GM12865 (cell line): Measurements from ENCODE around the gene DOK1.

Source experiments
- DNase-seq: peaks from one replicate; pipeline ENCODE4 v3.0.0; 2010; ENCODE audit warnings: low read depth
- H3K4me3 ChIP-seq: 2 replicates; pipeline ENCODE4 v1.5.1; 2011; ENCODE audit warnings: mild to moderate bottlenecking, low read depth, low read length, control low read depth
- TF ChIP-seq, protein P1 (sequence below): IDR thresholded peaks from 2 replicates; pipeline ENCODE4 v1.5.1; 2011; ENCODE audit warnings: low read length, control low read depth, low read depth, inconsistent platforms; ENCODE audit not compliant: insufficient read depth; ENCODE audit errors: missing control alignments

Gene DOK1

DNA sequence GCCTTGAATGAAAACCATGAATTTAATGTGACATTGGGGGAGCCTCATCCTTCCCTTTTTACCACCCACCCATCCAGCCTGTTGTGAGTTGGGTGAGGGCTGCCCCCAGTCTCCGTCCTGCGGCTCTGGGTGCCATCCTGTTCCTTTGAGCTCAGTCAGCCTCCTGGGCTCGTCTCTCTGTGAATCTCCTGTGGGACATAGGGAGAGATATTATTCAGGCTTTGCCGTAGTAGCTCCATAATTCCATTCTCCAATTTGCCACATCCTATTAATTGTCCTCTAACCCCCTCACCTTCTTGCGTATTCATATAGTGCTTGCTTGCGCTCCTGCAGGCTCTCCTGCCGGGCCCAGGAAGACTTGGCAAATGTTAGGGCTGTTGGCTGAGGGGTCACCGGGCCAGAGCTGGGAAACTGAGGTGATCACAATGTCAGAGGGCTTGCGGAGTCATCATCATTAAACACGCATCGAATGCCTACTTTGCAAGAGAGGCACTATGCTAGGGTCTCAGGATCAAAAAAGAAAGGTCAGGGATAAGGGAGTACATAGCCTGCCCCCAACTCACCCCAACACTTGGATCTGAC lies 27.8 kb upstream of the DOK1 start:
- TF ChIP-seq, protein P1, sequence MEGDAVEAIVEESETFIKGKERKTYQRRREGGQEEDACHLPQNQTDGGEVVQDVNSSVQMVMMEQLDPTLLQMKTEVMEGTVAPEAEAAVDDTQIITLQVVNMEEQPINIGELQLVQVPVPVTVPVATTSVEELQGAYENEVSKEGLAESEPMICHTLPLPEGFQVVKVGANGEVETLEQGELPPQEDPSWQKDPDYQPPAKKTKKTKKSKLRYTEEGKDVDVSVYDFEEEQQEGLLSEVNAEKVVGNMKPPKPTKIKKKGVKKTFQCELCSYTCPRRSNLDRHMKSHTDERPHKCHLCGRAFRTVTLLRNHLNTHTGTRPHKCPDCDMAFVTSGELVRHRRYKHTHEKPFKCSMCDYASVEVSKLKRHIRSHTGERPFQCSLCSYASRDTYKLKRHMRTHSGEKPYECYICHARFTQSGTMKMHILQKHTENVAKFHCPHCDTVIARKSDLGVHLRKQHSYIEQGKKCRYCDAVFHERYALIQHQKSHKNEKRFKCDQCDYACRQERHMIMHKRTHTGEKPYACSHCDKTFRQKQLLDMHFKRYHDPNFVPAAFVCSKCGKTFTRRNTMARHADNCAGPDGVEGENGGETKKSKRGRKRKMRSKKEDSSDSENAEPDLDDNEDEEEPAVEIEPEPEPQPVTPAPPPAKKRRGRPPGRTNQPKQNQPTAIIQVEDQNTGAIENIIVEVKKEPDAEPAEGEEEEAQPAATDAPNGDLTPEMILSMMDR, result no peak
- H3K4me3 ChIP-seq, result no peak overlapping the region
- DNase-seq, result no peak

DNA sequence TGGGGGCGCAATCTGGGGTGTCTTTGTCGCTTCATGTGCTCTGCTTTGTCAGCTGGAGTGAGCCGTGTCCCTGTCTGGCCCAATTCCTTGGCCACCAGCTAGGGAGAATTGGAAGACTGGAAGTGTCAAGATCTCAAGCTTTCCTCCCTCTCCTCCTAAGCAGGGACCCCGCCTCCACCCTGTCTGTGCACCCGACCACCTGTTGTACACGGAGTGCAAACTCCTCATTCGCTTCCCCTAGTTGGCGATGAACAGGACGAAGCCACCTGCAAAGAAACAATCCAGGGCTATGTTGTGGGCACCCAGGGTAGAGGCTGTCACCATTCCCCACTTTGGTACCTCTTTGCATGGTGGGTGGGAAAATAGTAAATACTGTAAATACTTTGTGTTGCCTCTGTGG lies 26.8 kb upstream of the DOK1 start:
- TF ChIP-seq, protein P1, result no peak
- H3K4me3 ChIP-seq, result no peak overlapping the region
- no peak for DNase-seq

DNA sequence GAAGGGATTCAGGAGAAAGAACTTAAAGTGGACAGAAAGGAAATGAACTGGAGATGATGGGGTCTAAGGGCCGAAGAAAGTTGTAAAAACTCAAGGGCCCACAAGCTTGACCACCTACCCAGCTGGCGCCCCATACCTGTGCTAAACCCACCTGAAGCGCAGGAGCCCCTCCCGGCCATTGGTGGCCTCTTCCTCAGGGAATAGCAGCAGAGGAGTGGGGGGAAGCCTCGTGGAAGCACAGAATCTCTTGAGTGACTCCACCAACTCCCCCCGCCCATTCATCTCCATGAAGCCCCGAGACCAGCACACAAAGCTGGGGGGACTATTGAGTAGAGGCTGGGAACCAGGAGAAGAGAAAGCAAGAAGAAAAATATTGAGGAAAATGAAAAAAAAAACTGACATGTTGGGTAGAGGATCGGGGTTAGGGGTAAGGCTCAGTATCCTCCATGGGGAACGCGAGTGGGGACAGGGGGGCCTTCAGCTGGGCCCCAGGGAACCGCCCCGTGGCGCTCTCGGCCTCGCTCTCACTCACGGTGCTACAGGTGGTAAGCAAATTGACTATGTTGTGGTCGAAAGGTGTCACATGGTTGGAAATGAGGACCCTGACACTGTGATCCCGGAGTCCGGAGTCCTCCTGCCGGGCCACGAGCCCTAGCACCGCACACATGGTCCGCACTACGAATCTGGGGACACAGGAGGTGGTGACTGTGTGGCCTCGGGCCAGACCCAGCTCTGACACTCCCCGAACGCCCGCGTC lies 25.7 kb upstream of the DOK1 start:
- TF ChIP-seq, protein P1, result no peak
- H3K4me3 ChIP-seq, result peak overlapping the region; percentile 95
- DNase-seq, result peak; percentile 60

DNA sequence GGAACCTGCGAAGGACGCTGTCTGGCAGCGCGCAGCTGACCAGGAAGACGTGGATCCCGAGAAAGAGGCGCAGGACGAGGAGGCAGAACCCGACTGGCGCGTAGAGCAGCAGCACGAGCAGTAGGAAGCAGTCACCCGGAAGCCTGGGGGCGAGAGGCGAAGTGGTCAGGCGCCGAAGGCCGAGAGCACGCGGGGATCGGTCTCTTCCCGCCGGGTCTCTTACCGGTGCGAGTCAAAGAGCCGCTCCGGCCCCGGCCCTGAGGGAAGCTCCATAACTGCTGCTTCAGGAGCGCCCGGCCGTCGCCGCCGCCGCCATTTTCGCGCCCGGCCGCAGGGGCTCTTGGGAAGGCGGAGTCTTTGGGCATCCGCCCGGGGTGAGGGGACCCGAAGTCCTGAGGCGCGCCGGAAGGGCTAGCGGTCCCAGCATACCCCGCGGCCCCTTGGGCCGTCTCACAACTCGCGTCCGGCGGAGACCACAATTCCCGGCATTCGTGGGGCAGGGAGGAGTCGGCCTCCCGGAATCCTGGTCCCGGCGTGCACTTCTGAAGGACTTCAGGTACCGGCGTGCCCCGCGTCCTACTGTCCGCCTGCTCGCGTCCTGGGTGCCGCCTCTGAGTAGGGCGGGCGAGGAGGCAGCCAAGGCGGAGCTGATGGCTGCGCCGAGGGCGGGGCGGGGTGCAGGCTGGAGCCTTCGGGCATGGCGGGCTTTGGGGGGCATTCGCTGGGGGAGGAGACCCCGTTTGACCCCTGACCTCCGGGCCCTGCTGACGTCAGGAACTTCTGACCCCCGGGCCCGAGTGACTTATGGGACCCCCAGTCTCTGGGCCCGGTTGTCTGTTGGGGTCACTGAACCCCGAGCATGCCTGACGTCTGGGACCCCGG lies 24.9 kb upstream of the DOK1 start, which contains the start of the genes AUP1 and HTRA2:
Gene AUP1, minus strand, starts transcription at position 350 of the 882 bp plus-strand sequence. Its CDS starts 77 bp downstream, at position 273.
Gene HTRA2, plus strand, starts transcription at position 577 of the 882 bp plus-strand sequence. Its CDS starts 74 bp downstream, at position 651.
- peak within 1 kb of the TSS; percentile 95 for H3K4me3 ChIP-seq
- DNase-seq, result peak; percentile 100
- TF ChIP-seq, protein P1, result no peak

DNA sequence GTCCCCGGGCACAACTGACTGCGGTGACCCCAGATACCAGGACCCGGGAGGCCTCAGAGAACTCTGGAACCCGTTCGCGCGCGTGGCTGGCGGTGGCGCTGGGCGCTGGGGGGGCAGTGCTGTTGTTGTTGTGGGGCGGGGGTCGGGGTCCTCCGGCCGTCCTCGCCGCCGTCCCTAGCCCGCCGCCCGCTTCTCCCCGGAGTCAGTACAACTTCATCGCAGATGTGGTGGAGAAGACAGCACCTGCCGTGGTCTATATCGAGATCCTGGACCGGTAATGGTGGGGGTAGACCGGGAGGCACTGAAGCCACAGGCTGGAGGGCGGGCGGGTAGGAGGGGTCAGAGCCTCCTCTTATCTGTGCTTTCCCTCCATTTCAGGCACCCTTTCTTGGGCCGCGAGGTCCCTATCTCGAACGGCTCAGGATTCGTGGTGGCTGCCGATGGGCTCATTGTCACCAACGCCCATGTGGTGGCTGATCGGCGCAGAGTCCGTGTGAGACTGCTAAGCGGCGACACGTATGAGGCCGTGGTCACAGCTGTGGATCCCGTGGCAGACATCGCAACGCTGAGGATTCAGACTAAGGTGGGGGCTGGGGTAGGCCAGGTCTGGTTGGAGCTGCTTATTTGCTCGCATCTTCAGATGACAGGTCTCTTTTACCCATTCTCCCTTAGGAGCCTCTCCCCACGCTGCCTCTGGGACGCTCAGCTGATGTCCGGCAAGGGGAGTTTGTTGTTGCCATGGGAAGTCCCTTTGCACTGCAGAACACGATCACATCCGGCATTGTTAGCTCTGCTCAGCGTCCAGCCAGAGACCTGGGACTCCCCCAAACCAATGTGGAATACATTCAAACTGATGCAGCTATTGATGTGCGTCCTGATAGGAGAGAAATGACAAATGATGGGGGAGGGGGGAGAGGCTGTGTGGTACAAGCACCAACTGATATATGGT lies 24.0 kb upstream of the DOK1 start:
- DNase-seq, result peak; percentile 90
- peak overlapping the region; percentile 95 for H3K4me3 ChIP-seq
- TF ChIP-seq, protein P1, result no peak

DNA sequence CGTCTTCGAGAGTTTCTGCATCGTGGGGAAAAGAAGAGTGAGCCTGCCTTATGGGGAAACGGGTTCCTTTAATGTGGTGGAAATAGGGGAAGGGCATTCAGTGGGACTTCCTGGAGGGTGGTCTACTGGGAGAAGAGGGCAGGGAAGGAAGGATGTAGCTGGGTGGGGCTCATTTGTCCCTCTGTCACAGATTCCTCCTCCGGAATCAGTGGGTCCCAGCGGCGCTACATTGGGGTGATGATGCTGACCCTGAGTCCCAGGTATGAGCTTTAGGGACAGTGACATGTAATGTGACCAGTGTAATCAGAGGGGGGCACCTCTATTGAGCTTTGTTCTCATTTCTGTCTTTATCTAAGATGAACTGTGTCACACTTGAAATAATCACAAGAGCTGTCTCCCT lies 22.9 kb upstream of the DOK1 start:
- H3K4me3 ChIP-seq, result peak overlapping the region; percentile 95
- no peak for DNase-seq
- TF ChIP-seq, protein P1, result no peak
